Upper lobe of right lung (tissue), 1 donor: ENCODE measurements around the gene DOCK1. TPM values are rescaled to one million over a fixed set of nuclear protein-coding genes. Genes with fewer than 3 reads are reported as not detected.

ENCODE experiments used
- ATAC-seq: fragments of 200-7000 bp; cut with Tn5 transposase; one replicate; pipeline ENCODE4 v1.9.1; 2020; ENCODE audit warnings: mild to moderate bottlenecking, moderate library complexity
- DNase-seq: peaks from one replicate; pipeline ENCODE4 v3.0.0-alpha.2; 2020
- H3K27ac ChIP-seq: fragments of 200-600 bp; one replicate; pipeline ENCODE4 v1.8.0; 2022
- H3K27me3 ChIP-seq: fragments of 200-600 bp; one replicate; pipeline ENCODE4 v1.8.0; 2022; ENCODE audit warnings: mild to moderate bottlenecking
- H3K36me3 ChIP-seq: fragments of 200-600 bp; one replicate; pipeline ENCODE4 v1.8.0; 2022
- H3K4me1 ChIP-seq: fragments of 200-600 bp; one replicate; pipeline ENCODE4 v1.8.0; 2022
- H3K4me3 ChIP-seq: fragments of 200-600 bp; one replicate; pipeline ENCODE4 v1.8.0; 2022; ENCODE audit warnings: mild to moderate bottlenecking
- H3K9me3 ChIP-seq: fragments of 200-600 bp; one replicate; pipeline ENCODE4 v1.8.0; 2022
- CTCF ChIP-seq: fragments of 200-600 bp; IDR thresholded peaks from one replicate; pipeline ENCODE4 v1.8.0; 2022; ENCODE audit warnings: antibody characterized with exemption
- intact Hi-C: fragments of 100-400 bp; cut with DNase I; formaldehyde crosslinking; loops from one replicate; pipeline ENCODE4 v1.11.0; 2022
- total RNA-seq: library from RNA; stranded (reverse); fragmentation: NEBNext Ultra II Directional; extraction: Animal tissue kit (Norgen Biotek cat#: 25700); gene quantifications from one replicate; pipeline ENCODE4 v1.2.1, GENCODE V29; 2021
- donor health status: DM: no; HTN: yes; CAD: no; lungs with severe emphysema.

DOCK1 gene
- total RNA-seq, 1 donor from 2014 or later = 46.4 TPM

GRCh38 chr10:126906704-126907422 lies 1.6 kb downstream of the DOCK1 start:
- peak overlapping the region; percentile 79 for H3K4me3 ChIP-seq

GRCh38 chr10:126907423-126907970 lies 2.3 kb downstream of the DOCK1 start:
- no peak overlapping the region for H3K4me3 ChIP-seq
- intact Hi-C loops = no loop called here
- ATAC-seq = no peak
- no peaks in the 10 kb centered on the region for H3K27me3 ChIP-seq
- no peak for TF ChIP-seq CTCF
- no peak for DNase-seq
- no peaks in the 10 kb centered on the region for H3K9me3 ChIP-seq
- H3K36me3 ChIP-seq = no peaks in the 10 kb centered on the region
- peaks cover 14% of the 10 kb centered on the region for H3K4me1 ChIP-seq
- no peak overlapping the region for H3K27ac ChIP-seq

More at GRCh38 chr10:126906704-126907422, 1.6 kb downstream of the DOCK1 start:
- no peak for TF ChIP-seq CTCF
- Histone ChIP-seq H3K9me3 (no peaks in the 10 kb centered on the region), H3K4me1 (peaks cover 14% of the 10 kb centered on the region), H3K27ac (no peak overlapping the region), H3K36me3 (no peaks in the 10 kb centered on the region), H3K27me3 (no peaks in the 10 kb centered on the region)
- no peak for ATAC-seq
- no peak for DNase-seq
- intact Hi-C loops = no loop called here

GRCh38 chr10:126908225-126908624 lies 3.0 kb downstream of the DOCK1 start:
- DNase-seq (no peak), ATAC-seq (no peak)
- Histone ChIP-seq H3K27me3 (no peaks in the 10 kb centered on the region), H3K36me3 (no peaks in the 10 kb centered on the region), H3K4me3 (no peak overlapping the region), H3K27ac (no peak overlapping the region), H3K4me1 (peaks cover 14% of the 10 kb centered on the region), H3K9me3 (no peaks in the 10 kb centered on the region)
- TF ChIP-seq CTCF = no peak
- intact Hi-C loops = no loop called here

GRCh38 chr10:126908729-126909128 lies 3.5 kb downstream of the DOCK1 start:
- Histone ChIP-seq H3K9me3 (no peaks in the 10 kb centered on the region), H3K4me3 (no peak overlapping the region), H3K4me1 (peaks cover 14% of the 10 kb centered on the region), H3K27ac (no peak overlapping the region), H3K27me3 (no peaks in the 10 kb centered on the region), H3K36me3 (no peaks in the 10 kb centered on the region)
- DNase-seq (no peak), ATAC-seq (no peak)
- intact Hi-C loops = no loop called here
- TF ChIP-seq CTCF = no peak

- no peak overlapping the region for H3K27ac ChIP-seq
- no peaks in the 10 kb centered on the region for H3K27me3 ChIP-seq
- H3K9me3 ChIP-seq = no peaks in the 10 kb centered on the region
- intact Hi-C loops = no loop called here
- no peak overlapping the region for H3K4me3 ChIP-seq
- no peaks in the 10 kb centered on the region for H3K36me3 ChIP-seq
- peaks cover 10% of the 10 kb centered on the region for H3K4me1 ChIP-seq
- no peak for TF ChIP-seq CTCF
- ATAC-seq (no peak), DNase-seq (no peak)
These were observed 3.9 kb downstream of the DOCK1 start for GRCh38 chr10:126909147-126909546.
